ENCODE measurements around the gene ZNF200.
"Not testable (repeated sequence)": the region's sequence is repeated elsewhere in the genome, so short reads cannot be mapped to it uniquely, and the experiment has no call there.

The ZNF200 gene

GRCh38 chr16:3197694-3198333, 37.1 kb downstream of the ZNF200 start:
- DNase-seq, result not testable (repeated sequence)

- no peak for DNase-seq
These were observed 39.0 kb downstream of the ZNF200 start for GRCh38 chr16:3195975-3196374.

GRCh38 chr16:3194792-3195191, 40.2 kb downstream of the ZNF200 start:
- no peak for DNase-seq

GRCh38 chr16:3193221-3194212, 41.4 kb downstream of the ZNF200 start:
- DNase-seq, result no peak

GRCh38 chr16:3192476-3193019, 42.4 kb downstream of the ZNF200 start:
- DNase-seq, result no peak

- DNase-seq, result no peak
These were observed 44.0 kb downstream of the ZNF200 start for GRCh38 chr16:3190949-3191353.

GRCh38 chr16:3189869-3190268, 45.1 kb downstream of the ZNF200 start:
- no peak for DNase-seq

GRCh38 chr16:3188925-3189825, 45.8 kb downstream of the ZNF200 start:
- no peak for DNase-seq

GRCh38 chr16:3188675-3188924, 46.4 kb downstream of the ZNF200 start:
- DNase-seq, result no peak

- DNase-seq, result no peak
These were observed 46.9 kb downstream of the ZNF200 start, which contains the start of gene OR1F1 for GRCh38 chr16:3187798-3188674. Gene OR1F1, plus strand, starts transcription at chr16:3188204.

- DNase-seq, result no peak
These were observed 47.8 kb downstream of the ZNF200 start for GRCh38 chr16:3186946-3187690.

GRCh38 chr16:3183445-3184139, 51.4 kb downstream of the ZNF200 start:
- no peak for DNase-seq

- DNase-seq, result no peak
These were observed 52.1 kb downstream of the ZNF200 start for GRCh38 chr16:3182608-3183444.

GRCh38 chr16:3182293-3182607, 52.7 kb downstream of the ZNF200 start:
- DNase-seq, result not testable (repeated sequence)

- DNase-seq, result no peak
These were observed 54.5 kb downstream of the ZNF200 start for GRCh38 chr16:3180445-3180878.

- DNase-seq, result no peak
These were observed 55.3 kb downstream of the ZNF200 start for GRCh38 chr16:3179651-3180050.

GRCh38 chr16:3175157-3176093, 59.5 kb downstream of the ZNF200 start:
- DNase-seq, result no peak

GRCh38 chr16:3174618-3175148, 60.3 kb downstream of the ZNF200 start:
- DNase-seq, result no peak
